ENCODE results near the gene APOA1.
"Not testable (repeated sequence)": the region's sequence is repeated elsewhere in the genome, so short reads cannot be mapped to it uniquely, and the experiment has no call there.

The APOA1 gene

DNA sequence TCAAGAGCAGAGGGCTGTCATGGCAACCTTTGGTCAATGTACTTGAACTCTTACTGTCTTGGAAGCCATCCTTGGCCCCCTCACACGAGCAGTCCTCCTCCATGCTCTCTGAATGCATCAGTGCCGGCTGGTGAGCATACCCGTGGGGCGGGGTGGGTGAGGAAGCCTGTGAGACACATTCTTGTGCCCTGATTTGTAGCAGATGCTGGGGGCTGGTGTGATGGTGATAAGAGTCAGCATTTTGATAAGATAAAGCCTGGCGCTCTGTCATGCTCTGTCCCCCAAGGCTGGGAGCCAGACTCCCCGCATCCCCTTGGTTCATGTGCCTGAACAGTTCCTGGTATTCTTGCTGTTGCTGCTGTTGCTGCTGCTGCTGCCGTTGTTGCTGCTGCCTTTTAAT lies 20.5 kb upstream of the APOA1 start:
- DNase-seq (ENCODE audit: low spot score), result no peak

DNA sequence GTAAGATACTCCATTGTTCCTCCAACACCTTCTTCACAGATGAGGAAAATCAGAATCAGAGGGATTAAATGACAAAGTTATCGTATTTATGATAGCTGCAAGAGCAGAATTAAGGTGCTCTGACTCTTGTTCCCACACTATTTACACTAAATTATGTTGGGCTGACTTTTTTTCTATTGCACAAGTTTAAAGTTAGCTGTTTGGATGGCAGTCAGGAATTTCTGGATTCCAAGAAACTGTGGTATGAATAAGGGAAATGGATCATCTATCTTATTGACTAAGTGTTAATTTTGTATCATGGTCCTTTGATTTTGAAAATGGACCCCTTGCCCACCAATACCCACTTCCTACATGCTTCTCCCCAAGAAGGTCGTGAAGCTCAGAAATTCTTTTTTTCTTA lies 19.9 kb upstream of the APOA1 start:
- DNase-seq (ENCODE audit: low spot score), result no peak

DNA sequence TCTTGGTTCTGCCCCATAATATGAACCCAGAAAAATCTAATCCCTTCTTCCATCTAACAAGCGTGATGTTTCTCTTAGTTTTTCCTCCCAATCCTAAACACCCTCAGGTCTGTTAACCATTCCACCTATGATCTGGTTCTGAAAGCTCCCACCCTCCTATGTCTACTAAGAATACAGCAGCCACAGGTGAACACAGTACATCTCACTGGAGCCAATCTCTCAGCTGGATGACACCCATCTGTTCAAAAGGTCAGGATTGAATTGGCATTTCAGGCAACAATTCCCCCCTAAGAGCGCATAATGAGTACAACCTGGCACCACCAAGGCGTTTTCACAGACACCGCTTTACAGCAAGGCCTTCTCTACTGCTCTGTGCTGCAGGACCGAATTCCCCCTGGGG lies 19.0 kb upstream of the APOA1 start:
- DNase-seq (ENCODE audit: low spot score), result no peak

GRCh38 chr11:116855413-116855812 lies 18.0 kb upstream of the APOA1 start:
- DNase-seq (ENCODE audit: low spot score), result no peak

- peak; percentile 85 for DNase-seq (ENCODE audit: low spot score)
Observed at GRCh38 chr11:116853461-116854073, 16.1 kb upstream of the APOA1 start.

DNA sequence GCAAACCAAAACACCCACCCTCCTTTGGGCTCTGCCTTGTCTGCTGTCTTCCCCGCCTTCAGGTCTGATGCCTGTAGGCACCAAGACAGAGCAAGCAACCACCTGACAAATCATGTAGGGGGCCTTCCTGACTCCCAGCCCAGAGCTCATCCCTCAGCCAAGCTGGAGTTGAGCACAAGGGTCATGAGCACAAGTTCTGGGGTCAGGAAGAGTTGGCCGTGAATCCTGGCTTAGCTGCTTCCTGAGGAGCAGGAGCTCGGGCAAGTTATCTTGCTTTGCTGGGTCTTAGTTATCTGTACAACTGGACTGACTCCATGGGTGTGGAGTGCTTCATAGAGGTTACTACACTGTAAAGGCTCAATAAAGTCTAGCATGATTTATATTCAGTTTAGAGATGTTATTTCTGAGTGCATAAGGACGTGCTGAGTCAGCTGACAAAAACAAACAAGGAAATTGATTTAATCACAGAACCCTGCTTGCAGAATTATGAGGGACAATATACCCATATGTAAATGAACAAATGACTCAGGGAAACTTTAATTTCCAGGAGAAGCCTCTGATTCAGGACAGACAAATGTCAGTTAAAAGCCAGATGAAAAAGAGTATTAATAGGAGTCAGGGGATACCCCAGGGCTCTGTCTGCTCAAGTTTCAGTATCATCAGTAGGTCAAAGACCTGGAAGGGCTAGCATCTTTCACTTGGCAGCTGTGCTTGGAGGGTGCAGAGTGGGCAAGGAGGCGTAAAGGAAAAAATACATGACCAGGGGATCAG lies 15.0 kb upstream of the APOA1 start:
- DNase-seq (ENCODE audit: low spot score), result peak; percentile 33

DNA sequence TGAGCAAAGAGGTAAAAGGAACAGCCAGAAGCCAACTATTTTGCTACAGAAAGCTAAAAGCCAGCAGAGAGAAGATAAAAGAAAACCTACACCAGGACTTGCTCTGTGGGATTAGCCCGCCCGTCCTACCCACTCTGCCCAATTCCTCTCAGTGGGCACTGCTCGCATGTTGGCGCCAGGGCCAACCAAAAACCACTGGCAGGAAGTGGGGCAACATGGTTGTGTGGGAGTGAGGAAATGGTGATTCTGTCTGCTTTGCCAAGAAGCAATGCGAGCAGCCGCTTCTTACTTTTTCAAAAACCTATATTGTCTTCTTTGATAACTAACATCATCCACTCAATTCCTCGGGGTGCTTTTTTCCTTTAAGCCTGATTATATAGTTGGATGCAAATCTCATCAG lies 14.2 kb upstream of the APOA1 start:
- peak; percentile 45 for DNase-seq (ENCODE audit: low spot score)

- no peak for DNase-seq (ENCODE audit: low spot score)
Observed at GRCh38 chr11:116849486-116849885, 12.1 kb upstream of the APOA1 start.

DNA sequence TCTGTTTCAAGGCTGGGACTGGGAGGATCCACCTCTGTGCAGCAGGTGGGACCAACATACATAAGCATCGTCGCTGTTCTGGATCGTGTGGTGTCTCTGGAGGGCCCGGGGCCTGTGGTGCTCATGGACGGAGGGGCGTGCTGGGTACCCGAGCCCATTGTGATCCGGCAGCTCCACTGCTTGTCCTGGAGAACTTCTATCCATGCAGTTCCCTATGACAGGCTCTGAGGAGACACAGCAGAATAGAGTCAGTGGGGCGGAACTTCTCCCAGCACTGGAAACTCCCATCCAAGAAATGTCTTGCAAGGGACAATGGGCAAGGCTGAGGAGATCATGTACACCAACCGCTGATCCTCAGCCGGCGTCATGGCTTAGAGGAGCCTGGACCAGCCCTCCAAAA lies 11.6 kb upstream of the APOA1 start:
- no peak for DNase-seq (ENCODE audit: low spot score)

- no peak for DNase-seq (ENCODE audit: low spot score)
Observed at GRCh38 chr11:116847612-116848011, 10.2 kb upstream of the APOA1 start.

DNA sequence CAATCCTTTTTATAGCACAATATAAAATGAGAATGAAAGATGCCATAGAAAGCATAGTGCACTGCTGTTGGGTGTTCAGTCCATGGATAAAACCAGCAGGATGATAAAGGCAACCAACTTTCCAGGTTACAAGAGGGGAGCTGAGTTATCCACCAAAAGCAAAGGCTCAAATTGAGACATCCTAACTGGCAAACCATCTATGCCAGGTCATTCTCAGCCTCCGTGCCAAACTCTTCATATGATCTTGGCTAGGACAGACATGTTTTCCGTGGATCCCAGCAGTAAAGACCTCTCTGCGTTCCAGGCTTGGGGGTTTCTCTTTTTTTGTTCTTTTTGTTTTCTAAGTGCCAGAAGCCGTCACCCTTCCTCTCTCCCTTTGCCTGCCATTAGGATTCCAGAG lies 7.3 kb upstream of the APOA1 start:
- no peak for DNase-seq (ENCODE audit: low spot score)

DNA sequence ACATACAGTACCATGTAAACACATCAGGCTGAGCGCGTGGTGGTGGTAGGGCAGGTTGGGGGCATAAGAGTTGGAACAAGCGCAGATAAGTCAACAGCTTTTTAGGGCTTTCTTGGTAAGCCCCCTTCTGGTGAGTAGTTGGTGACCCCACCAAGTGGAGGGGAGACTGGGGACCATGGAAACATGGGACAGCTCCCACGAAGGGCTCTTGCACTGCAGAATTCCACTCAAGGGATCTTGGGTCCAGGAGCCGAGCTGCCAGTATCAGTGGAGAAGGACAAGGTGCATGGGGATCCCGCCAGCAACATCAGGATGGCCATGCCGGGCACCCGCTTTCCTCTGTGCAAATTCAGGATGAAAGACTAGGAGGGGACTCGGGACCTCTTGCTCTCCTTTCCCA lies 6.2 kb upstream of the APOA1 start:
- DNase-seq (ENCODE audit: low spot score), result no peak

DNA sequence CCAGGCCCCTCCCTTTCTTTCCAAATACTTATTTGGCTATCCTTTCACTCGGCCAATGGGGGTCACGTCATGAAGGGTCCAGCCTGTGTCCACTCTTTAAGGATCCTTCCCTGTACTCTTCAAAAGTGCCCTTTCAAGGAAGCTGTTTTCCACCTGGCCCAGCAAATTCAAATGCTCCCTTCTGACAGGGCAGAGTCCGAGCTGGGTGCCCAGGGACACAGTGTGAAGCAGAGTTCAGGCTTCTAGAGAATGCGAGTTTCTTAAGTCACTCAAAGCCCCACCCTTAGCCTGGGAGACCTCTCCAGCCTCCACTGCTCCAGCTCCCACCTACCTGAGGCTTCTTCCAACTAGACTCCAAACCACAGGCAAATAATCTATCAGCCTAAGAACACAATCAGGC lies 5.5 kb upstream of the APOA1 start:
- no peak for DNase-seq (ENCODE audit: low spot score)

DNA sequence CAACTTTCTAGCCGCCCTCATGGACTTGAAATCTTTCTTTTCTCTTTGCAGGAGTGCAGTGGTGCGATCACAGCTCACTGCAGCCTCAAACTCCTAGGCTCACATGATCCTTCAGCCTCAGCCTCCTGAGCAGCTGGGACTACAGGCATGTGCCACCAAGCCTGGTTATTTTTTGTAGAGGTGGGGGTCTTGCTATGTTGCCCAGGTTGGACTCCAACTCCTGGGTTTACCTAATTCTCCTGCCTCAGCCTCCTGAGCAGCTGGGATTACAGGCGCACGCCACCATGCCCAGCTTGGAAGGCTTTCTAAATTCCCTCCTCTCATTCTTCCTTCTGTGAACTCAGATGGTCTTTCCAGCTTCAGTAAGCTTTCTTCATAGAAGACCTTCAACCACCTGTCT lies 4.7 kb upstream of the APOA1 start:
- no peak for DNase-seq (ENCODE audit: low spot score)

- no peak for DNase-seq (ENCODE audit: low spot score)
Observed at GRCh38 chr11:116840746-116841296, 3.4 kb upstream of the APOA1 start.

- no peak for DNase-seq (ENCODE audit: low spot score)
Observed at GRCh38 chr11:116840224-116840745, 2.9 kb upstream of the APOA1 start.

- DNase-seq (ENCODE audit: low spot score), result no peak
Observed at GRCh38 chr11:116838321-116839084, 1.1 kb upstream of the APOA1 start.

GRCh38 chr11:116836632-116836991 lies 810 bp downstream of the APOA1 start:
- DNase-seq (ENCODE audit: low spot score), result no peak

DNA sequence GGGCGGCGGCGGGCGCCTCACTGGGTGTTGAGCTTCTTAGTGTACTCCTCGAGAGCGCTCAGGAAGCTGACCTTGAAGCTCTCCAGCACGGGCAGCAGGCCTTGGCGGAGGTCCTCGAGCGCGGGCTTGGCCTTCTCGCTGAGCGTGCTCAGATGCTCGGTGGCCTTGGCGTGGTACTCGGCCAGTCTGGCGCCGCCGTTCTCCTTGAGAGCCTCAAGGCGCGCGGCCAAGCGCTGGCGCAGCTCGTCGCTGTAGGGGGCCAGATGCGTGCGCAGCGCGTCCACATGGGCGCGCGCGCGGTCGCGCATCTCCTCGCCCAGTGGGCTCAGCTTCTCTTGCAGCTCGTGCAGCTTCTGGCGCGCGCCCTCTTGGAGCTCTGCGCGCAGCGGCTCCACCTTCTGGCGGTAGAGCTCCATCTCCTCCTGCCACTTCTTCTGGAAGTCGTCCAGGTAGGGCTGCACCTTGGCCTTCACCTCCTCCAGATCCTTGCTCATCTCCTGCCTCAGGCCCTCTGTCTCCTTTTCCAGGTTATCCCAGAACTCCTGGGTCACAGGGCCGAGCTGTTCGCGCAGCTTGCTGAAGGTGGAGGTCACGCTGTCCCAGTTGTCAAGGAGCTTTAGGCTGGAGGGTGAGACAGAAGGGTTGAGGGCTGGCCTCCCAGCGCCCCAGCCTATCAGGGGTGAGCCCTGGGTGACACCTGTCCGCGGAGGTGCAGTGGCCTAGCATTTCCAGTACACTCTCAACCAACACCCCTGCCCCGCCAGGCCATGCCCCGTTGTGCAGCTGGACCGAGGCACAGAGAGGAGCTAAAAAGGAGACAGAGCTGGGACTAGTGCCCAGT lies 1.4 kb downstream of the APOA1 start:
- DNase-seq (ENCODE audit: low spot score), result peak; percentile 78

- DNase-seq (ENCODE audit: low spot score), result no peak
Observed at GRCh38 chr11:116835042-116835772, 2.2 kb downstream of the APOA1 start.

- DNase-seq (ENCODE audit: low spot score), result not testable (repeated sequence)
Observed at GRCh38 chr11:116834535-116835041, 2.8 kb downstream of the APOA1 start.
